ENCODE results near the gene CRYZL1. TPM values are rescaled to one million over a fixed set of nuclear protein-coding genes. Genes with fewer than 3 reads are reported as not detected.

Gene CRYZL1
- total RNA-seq, 1 donor from 2014 or later, result 35.9 TPM

DNA sequence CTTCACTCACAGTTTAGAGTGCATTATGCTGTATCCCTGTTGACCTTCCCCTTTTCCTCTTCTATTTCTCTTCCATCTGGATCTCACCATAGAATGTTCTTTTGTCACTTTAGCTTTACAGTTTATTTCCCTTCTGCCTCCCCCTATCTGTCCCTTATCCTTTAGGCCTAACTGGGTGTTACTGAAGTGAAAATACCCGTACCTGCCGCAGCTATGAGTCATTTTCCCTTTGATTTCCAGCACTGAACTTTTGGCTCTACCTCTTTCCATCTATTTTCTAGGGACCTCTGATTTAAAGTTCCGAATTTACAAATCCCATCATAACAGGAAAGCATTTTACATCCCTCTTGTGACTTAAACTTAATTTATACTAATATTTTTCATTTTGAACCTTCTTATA, 20.5 kb upstream of the CRYZL1 start:
- no peak for DNase-seq (ENCODE audit: low spot score)

DNA sequence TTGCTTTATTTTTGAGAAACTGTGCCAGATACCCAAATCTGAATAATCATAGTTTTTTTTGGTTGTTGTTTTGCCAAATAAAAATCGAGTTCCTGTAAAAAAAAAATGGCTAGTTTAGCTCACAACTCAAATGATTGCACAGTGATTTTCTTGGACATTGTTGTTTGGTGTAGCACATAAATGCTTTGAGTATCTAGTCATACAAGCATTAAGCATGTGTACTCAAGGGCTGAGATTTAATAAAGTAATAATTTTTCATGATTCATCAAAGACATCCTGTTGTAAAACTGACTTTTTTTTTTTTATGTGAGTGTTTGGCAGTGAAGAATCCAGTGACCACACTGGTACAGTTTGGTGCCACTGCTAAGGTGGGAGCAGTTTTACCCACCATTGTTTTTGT, 19.6 kb upstream of the CRYZL1 start:
- no peak for DNase-seq (ENCODE audit: low spot score)

DNA sequence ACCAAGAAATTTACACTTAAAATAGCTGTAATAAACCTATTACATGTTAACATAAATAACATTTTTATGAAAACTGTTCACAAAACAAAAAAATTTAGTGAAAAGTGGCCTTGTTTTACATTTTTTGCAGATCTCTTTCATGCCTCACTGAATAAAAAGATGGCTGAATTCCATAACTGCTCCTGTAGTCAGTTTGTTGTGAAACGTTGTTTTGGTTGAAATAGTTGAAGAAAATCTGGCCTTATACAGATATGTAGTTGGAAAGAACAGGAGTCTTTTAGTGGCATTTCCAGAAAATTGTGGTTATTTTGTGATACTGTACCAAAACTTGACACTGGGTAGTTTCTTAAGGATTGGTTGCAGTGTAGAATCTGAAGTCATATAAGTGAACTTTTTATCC, 18.9 kb upstream of the CRYZL1 start:
- DNase-seq (ENCODE audit: low spot score), result no peak

DNA sequence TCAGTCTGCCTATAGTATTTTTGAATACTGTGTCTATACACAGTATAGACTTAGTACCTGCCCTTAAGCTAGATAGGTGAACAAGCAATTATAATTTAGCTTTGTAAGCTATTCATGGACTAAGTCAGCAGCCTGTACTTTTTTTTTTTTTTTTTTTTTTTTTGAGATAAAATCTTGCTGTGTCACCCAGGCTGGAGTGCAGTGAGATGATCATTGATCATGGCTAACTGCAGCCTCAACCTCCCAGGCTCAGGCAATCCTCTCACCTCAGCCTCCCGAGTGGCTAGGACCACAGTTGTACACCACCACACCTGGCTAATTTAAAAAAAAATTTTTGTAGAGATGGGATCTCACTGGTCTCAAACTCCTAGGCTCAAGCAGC, 18.0 kb upstream of the CRYZL1 start:
- DNase-seq (ENCODE audit: low spot score), result no peak

DNA sequence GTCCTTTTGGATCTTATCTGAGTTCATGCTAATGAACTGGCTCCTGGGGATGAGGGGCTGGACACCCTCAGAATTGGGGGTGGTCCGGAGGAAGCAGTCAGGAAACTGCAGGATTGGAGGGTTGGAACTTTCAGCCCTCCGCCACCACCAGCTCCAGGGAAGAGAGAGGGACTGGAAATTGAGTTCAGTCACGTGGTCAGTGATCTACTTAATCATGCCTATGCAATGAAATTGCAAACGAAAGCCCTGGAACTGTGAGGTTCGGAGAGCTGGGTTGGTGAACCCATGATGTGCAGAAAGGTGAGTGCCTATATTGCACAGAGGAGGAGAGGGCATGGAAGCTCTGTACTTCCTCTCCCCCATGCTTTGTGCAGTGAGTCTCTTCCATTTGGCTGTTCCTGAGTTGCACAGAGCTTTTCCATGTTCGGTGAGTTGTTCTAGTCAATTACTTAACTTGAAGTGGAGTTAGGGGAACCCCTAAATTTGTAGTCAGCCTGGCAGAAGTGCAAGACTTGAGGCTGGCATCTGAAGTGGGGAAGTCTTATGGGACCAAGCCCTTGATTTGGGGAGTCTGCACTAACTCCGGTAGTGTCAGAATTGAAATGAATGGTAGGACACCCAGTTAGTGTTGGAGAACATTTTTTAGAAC, 17.5 kb upstream of the CRYZL1 start:
- DNase-seq (ENCODE audit: low spot score), result no peak

DNA sequence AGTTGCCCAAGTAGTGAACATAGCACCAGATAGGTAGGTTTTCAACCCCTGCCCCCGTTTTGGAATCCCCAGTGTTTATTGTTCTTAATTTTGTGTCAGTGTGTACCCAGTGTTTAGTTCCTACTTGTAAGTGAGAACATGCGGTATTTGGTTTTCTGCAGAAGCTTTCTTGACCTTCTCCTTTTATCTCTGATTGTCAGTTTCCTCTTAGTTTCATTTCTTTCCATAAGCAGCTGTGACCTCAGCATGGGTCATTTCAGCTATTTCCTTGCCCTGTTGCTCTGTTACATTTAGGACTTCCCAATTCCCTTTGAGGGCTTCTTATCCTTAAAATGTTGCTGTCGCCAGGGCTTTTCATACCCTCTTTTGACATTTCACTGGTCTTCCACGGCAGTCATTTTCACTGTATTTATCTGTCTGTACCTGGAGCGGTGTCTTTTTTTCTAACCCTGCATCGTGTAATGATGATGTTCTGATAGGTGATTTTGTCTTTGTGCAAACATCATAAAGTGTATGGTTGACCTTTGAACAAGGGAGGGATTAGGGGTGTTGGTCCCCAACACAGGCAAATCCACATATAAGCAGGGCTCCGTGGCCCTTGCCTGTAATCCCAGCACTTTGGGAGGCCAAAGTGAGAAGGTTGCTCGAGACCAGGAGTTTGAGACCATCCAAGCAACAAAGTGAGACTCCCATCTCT, 15.7 kb upstream of the CRYZL1 start:
- DNase-seq (ENCODE audit: low spot score), result no peak

DNA sequence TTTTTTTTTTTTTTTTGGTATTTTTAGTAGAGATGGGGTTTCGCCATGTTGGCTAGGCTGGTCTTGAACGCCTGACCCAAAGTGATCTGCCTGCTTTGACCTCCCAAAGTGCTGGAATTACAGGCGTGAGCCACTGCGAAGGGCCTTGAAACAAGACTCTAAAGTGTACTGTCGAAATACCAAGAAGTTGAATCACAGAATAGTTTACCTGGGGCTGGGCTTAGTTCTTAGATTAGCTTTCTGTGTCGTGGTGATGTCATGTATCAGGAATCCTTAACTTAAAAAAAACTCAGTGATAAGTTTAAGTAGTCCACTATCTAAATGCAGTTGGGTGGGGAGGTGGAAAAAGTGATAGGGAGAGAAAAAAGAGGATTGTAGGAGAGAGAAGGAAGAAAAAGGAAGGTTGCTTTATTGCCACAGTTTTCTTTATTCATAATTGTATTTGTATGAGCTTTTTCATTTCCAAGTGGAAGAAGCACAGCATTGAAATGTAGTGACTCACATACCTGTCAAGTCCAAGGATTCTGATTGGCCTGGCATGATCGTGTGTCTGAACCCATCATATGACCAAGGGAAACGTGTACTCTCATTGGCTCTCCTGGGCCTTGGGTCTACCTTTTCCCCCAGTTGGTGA, 14.2 kb upstream of the CRYZL1 start:
- DNase-seq (ENCODE audit: low spot score), result no peak

DNA sequence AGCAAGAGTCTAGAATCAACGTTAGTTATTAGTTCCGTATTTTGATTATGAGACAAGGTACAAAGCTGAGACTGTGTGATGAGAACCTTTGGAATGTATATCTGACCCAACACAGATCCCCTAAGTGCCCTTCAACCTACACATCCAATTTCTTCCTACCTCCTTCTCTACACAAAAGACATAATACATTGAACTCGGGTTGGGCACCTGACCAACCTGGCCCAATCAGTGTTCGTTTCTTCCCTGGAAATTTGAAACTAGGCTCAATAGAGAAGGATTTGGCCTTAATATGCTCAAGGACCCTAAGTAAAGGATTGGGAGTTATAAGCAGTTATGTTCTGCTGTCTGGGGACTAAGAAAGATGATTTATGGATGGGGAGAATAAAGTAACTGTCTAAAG, 12.9 kb upstream of the CRYZL1 start:
- no peak for DNase-seq (ENCODE audit: low spot score)

DNA sequence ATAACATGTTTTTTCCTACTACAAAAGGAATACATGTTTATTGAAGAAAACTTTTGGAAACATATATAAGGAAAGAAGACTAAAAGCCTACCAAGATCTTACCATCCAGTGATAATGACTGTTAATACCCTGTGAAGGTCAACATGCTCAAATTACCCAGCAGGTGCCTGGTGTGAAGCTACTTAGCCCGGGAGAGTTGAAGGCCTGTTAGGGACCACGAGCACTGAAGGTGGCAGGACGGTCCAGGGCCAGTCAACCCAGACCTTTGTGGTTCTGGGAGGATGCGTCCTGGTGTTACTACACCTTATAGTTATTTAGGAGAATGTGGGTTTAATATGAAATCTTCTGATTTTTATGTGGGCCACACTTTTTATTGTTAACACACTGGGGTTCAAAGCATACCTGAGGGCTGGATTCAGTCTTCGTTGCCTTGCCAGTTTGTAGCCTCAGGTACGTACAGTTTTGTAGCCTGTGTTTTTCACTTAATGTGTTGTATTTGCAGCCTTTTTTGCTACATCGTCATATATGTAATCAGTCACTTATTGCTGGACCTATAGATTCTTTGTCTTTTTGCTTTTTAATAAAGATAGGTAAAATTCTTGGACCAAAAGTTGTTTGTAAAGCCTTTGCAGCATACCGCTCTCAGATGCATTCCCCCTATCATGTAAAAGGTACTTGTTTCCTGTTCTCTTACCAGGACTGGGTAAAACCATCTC, 10.6 kb upstream of the CRYZL1 start:
- DNase-seq (ENCODE audit: low spot score), result no peak

DNA sequence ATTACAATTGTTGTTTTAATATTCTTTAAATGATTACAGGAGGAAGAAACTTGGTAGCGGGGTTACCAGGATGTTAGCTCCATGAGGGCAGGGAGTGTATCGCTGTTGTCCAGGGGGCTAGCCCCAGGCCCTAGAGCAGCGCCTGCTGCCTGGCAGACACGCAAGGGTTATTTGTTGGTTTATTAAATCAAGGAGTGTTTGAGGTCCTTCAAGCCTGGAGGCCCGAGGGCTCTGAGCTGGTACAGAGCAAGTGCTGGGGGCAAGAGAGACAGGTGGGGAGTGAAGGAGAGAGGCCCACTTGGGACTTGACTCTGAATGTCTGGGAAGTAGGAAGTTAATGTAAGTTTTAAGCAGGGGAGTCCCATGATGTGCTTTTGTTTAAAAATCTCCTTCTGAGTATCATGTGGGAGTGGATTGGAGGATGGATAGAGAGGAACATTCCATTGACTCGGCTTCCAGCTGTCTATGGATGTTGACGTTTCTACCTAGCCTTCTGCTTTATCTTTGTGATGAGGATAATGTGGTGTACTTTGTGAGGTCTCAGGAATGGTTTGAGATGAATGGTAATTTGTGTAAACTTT, 9.5 kb upstream of the CRYZL1 start:
- no peak for DNase-seq (ENCODE audit: low spot score)

DNA sequence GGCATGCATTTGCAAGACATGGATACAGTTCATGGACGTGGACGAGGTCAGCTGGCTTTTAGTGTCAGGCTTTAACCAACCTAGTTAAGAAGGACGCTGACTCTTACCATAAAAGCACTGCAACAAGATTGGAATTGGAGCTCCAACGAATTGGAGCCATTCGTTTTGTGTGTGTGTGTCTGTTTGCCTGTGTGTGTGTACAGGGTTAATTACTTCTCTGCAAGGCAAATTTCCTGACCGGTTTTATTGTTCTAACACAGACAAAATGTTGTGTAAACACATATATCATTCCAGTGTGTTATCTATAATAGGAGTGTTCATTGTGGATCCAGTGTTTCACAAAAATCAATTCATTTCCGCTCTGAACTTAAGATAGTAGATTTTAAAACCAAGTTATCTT, 8.7 kb upstream of the CRYZL1 start:
- DNase-seq (ENCODE audit: low spot score), result no peak

DNA sequence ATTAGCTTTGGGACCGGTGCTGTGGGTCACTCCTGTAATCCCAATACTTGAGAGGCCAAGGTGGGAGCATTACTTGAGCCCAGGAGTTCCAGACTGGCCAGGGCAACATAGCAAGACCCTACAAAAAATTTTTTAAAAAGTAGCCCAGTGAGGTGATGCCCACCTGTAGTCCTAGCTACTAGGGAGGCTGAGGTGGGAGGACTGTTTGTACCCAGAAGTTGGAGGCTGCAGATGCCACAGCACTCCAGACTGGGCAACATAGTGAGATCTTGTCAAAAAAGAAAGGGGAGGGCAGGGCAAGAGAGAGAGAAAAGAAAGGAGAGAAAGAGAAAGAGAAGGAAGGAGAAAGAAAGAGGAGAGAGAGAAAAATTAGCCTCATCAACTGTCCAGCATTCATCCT, 7.0 kb upstream of the CRYZL1 start:
- DNase-seq (ENCODE audit: low spot score), result no peak

DNA sequence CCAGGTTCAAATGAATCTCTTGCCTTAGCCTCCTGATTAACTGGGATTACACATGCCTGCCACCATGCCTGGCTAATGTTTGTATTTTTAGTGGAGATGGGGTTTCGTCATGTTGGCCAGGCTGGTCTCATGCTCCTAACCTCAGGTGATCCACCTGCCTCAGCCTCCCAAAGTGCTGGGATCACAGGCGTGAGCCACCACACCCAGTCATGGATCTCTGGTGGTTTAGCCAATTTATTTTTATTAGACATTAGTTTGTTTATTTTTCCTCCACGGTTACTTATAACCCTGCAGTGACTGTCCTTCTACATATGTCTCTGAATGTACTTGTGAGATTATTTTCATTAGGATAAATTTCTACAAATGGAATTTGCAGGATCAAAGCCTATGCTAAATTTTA, 6.0 kb upstream of the CRYZL1 start:
- DNase-seq (ENCODE audit: low spot score), result no peak

DNA sequence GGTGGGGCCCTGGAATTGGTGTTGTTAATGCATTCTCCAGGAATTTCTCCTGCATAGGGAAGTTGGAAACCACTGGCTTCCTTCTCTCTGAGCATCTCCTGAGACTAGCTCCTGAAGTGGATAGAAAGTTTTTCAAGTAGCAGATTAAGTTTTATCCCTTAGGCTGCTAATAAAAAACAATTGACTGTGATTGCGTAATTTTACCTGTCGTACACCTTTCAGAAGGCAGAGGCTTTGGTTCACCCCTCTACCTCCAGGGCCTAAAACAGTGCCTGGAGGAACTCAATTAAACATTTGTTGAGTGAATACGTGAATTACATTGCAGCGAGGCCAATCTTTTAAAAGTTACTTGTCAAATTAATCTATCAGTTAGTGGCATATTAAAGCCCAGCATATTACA, 4.2 kb upstream of the CRYZL1 start:
- DNase-seq (ENCODE audit: low spot score), result no peak

DNA sequence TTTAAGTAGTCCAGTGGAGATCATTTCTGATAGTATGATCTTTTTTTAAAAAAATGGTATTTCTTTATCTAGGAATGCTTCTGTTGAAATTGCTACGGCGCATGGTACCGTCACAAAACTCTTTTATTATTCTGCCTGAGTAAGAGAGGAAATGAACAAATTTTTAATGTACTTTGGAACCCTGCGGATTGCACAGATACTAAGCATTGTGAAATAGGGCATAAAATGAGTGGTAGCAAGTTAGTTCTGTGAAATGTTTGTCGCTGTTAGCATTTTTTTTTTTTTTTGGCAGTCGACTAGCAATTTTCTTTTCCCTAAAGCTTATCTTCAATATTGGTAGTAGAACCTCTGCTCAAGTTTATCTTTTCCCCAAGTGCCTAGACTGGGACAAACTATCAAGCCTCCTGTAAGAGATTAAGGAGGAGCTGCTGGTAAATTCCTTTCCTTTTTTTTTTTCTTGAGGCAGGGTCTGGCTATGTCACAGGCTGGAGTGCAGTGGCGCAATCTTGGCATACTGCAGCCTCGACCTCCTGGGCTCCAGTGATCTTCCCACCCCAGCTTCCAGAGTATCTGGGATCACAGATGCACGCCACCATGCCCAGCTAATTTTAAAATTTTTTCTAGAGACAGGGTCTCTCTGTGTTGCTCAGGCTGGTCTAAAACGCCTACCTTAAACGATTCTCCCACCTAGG, 3.0 kb upstream of the CRYZL1 start:
- DNase-seq (ENCODE audit: low spot score), result no peak

DNA sequence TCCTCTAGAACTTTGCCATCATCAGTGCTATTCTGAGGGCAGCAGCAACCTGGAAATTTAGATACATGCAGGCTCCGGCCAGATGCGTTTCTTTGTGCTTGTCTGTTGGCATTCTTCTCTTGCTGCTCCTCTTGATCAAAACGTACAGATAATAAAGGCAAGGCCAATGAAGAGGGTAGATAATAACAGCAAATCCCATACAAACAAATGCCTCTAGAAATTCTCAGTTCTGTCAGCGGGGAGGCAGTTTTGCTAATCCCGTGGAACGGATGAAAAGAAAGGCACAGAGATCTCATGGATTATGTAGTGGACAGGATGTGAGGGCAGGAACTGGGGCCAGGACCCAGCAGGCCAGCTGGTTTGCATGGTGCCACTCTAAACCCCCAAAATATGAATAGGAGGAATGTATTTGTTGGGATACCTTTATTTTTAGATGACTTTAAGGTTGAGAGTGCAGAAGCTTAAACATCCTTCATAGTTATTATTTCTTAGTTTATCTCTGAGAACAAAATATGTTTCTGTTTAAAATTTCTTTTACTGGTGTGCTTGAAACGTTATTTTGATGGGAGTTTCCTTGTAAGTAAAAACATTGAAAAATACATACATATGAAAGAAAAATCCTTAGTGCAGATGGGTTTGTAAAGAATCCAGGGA, 2.2 kb upstream of the CRYZL1 start:
- DNase-seq (ENCODE audit: low spot score), result no peak

DNA sequence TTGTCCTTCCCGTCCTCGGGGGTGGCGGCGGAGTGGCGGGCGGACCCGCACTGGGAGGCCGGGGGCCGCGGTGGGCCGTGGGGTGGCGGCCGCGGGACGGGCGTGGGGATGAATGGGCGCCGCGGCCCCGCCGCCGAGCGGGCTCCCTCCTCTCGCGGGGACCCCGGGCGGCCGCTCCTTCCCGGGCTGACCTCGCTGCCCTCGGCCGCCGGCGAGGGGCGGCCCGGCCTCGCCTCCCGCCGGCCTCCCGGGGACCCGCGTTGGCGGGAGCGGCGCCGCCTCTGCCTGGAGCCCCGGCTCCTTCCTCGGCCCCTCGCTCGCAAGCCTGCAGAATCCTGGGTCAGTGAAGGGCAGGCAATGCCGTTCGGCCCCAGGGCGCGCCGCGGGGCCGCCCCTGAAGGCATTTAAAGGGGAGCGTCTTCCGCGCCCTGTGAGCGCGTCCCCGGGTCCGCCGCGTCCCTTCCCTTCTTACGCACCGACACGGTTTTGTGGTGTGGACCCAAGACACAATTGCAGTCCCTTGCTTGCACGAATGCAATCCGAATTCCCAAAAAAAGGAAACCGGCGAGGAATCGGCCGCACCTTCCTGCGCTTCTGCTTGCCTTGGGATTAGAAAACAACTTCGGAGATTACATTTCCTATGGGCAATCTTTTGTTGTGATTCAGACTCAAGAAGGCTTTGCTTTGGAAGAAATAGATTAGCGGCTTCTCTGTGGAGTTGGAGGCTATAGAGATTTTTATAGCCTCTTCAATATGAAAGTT, 1.5 kb upstream of the CRYZL1 start:
- DNase-seq (ENCODE audit: low spot score), result no peak

DNA sequence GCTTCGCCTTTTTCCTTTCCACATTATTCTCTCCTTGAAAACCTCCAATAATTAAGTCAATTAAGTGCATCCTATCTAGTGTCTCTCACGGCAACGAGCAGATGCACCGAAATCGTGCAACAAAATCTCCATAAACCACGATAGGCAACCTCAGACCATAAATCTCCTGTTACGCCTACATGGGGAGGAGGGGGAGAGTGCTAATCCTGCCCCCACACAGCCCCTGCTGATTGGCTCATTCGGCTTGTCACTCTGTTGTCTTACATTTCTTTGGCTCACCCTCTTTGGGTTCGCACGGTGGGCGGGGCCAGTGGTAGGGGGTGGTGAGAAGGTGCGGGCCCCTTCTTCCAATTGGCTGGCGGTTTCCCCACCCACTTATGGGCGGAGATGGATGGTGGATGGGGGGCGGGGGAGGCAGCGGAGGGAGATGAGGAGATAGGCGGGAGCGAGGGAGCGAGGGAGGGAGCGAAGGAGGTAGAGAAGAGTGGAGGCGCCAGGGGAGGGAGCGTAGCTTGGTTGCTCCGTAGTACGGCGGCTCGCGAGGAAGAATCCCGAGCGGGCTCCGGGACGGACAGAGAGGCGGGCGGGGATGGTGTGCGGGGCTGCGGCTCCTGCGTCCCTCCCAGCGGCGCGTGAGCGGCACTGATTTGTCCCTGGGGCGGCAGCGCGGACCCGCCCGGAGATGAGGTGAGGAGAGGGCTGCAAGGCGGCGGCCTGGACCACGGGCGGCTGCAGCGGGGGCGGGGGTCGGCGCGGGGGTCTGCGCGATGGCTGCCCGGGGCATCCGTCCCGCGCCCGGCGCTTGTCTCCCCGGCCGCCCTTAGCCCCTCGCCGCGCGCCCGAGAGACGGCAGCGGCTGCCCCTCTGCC, 720 bp upstream of the CRYZL1 start, which contains the start of gene ITSN1:
Gene ITSN1, plus strand, starts transcription at position 475 of the 869 bp plus-strand sequence. CDS start 76,328 bp downstream, outside the sequence.
- peak; percentile 99 for DNase-seq (ENCODE audit: low spot score)
